NCI-H1436 (cell line): ENCODE results near the gene EFNB1.
A peak's percentile ranks its signal among the peaks of the same experiment; 100 is the strongest.

Source experiments
- DNase-seq: peaks from one replicate; lab custom pipeline; 2025; lab: John Stamatoyannopoulos, UW

Gene EFNB1

GRCh38 chrX:68827848-68828624, 785 bp upstream of the EFNB1 start:
- DNase-seq, result peak; percentile 77

GRCh38 chrX:68829582-68830418, 979 bp downstream of the EFNB1 start:
- no peak for DNase-seq

- no peak for DNase-seq
These were observed 1.9 kb downstream of the EFNB1 start for GRCh38 chrX:68830419-68831404.

- no peak for DNase-seq
These were observed 2.7 kb downstream of the EFNB1 start for GRCh38 chrX:68831405-68832100.

- DNase-seq, result no peak
These were observed 3.2 kb downstream of the EFNB1 start for GRCh38 chrX:68832101-68832416.

GRCh38 chrX:68832516-68833447, 4.0 kb downstream of the EFNB1 start:
- DNase-seq, result no peak

- DNase-seq, result no peak
These were observed 4.6 kb downstream of the EFNB1 start for GRCh38 chrX:68833448-68833805.

- DNase-seq, result no peak
These were observed 5.1 kb downstream of the EFNB1 start for GRCh38 chrX:68833855-68834331.

- no peak for DNase-seq
These were observed 5.7 kb downstream of the EFNB1 start for GRCh38 chrX:68834371-68835103.

- no peak for DNase-seq
These were observed 6.3 kb downstream of the EFNB1 start for GRCh38 chrX:68835104-68835442.

GRCh38 chrX:68835468-68835867, 6.6 kb downstream of the EFNB1 start:
- DNase-seq, result no peak

GRCh38 chrX:68837119-68837518, 8.3 kb downstream of the EFNB1 start:
- no peak for DNase-seq

- DNase-seq, result no peak
These were observed 9.7 kb downstream of the EFNB1 start for GRCh38 chrX:68838571-68838910.

- DNase-seq, result no peak
These were observed 10.9 kb downstream of the EFNB1 start for GRCh38 chrX:68839771-68840170.

- DNase-seq, result no peak
These were observed 11.4 kb downstream of the EFNB1 start for GRCh38 chrX:68840256-68840655.

GRCh38 chrX:68841251-68842049, 12.6 kb downstream of the EFNB1 start:
- DNase-seq, result peak; percentile 38

- DNase-seq, result no peak
These were observed 13.5 kb downstream of the EFNB1 start for GRCh38 chrX:68842351-68842750.

- no peak for DNase-seq
These were observed 14.2 kb downstream of the EFNB1 start for GRCh38 chrX:68842781-68843581.
